GM23248 (cell line): ENCODE measurements around the gene CTNNBIP1. TPM values are rescaled to one million over a fixed set of nuclear protein-coding genes. Genes with fewer than 3 reads are reported as not detected.

Experiments used
- DNase-seq: peaks from one replicate; pipeline ENCODE4 v3.0.0-alpha.2; 2015
- H2AFZ ChIP-seq: fragments of 200-600 bp; sonication (generic); 2 replicates; pipeline ENCODE4 v1.6.1; 2016; ENCODE audit warnings: antibody characterized with exemption
- H3F3A ChIP-seq: fragments of 200-600 bp; sonication (generic); 2 replicates; pipeline ENCODE4 v1.6.1; 2016; ENCODE audit warnings: mild to moderate bottlenecking, antibody characterized with exemption, mixed run types; ENCODE audit not compliant: insufficient read depth
- H3K27ac ChIP-seq: fragments of 200-600 bp; sonication (generic); 2 replicates; pipeline ENCODE4 v1.5.1; 2016; ENCODE audit warnings: mild to moderate bottlenecking
- H3K27me3 ChIP-seq: fragments of 200-600 bp; sonication (generic); replicated peaks from 2 replicates; pipeline ENCODE4 v1.6.1; 2016; ENCODE audit warnings: mild to moderate bottlenecking; ENCODE audit not compliant: insufficient read depth
- H3K36me3 ChIP-seq: fragments of 200-600 bp; sonication (generic); 2 replicates; pipeline ENCODE4 v1.6.1; 2016; ENCODE audit warnings: low read depth, mild to moderate bottlenecking
- H3K4me1 ChIP-seq: fragments of 200-600 bp; sonication (generic); 2 replicates; pipeline ENCODE4 v1.6.1; 2016; ENCODE audit warnings: mild to moderate bottlenecking; ENCODE audit not compliant: insufficient read depth
- H3K4me2 ChIP-seq: fragments of 200-600 bp; sonication (generic); one replicate; pipeline ENCODE4 v1.6.1; 2016; ENCODE audit warnings: mild to moderate bottlenecking; ENCODE audit not compliant: unreplicated experiment
- H3K4me3 ChIP-seq: fragments of 200-600 bp; sonication (generic); 2 replicates; pipeline ENCODE4 v1.5.1; 2016; ENCODE audit warnings: mild to moderate bottlenecking
- H3K79me2 ChIP-seq: fragments of 200-600 bp; sonication (generic); 2 replicates; pipeline ENCODE4 v1.6.1; 2016; ENCODE audit warnings: mild to moderate bottlenecking; ENCODE audit not compliant: insufficient read depth
- H3K9ac ChIP-seq: fragments of 200-600 bp; sonication (generic); 2 replicates; pipeline ENCODE4 v1.6.1; 2016; ENCODE audit warnings: mild to moderate bottlenecking
- H3K9me2 ChIP-seq: fragments of 200-600 bp; sonication (generic); 2 replicates; pipeline ENCODE4 v1.6.1; 2016; ENCODE audit warnings: mixed run types, mild to moderate bottlenecking, moderate library complexity; ENCODE audit not compliant: insufficient read depth
- H3K9me3 ChIP-seq: fragments of 200-600 bp; sonication (generic); one replicate; pipeline ENCODE4 v1.6.1; 2017; ENCODE audit warnings: low read depth
- H4K20me1 ChIP-seq: fragments of 200-600 bp; sonication (generic); 2 replicates; pipeline ENCODE4 v1.6.0; 2016; ENCODE audit not compliant: insufficient read depth
- EZH2 ChIP-seq: fragments of 200-600 bp; sonication (generic); IDR thresholded peaks from 2 replicates; pipeline ENCODE4 v1.6.1; 2018; ENCODE audit warnings: antibody characterized with exemption, mild to moderate bottlenecking; ENCODE audit not compliant: insufficient read depth, poor library complexity, severe bottlenecking
- EZH2phosphoT487 ChIP-seq: fragments of 200-600 bp; sonication (generic); IDR thresholded peaks from 2 replicates; pipeline ENCODE4 v1.6.1; 2018; ENCODE audit warnings: antibody characterized with exemption, moderate library complexity, mild to moderate bottlenecking, low read depth; ENCODE audit not compliant: insufficient read depth
- WGBS, 2 experiments: methylation state at CpG; one replicate each; pipeline ENCODE4 v1.1.6; 2015 to 2017; ENCODE audit warnings: low lambda C conversion rate in 2 of 2, low coverage in 1 of 2; ENCODE audit errors: missing lambda C conversion rate in 2 of 2; 5-methylcytosine and 5-hydroxymethylcytosine counted together
- in situ Hi-C: fragments of 300-500 bp; cut with MboI; formaldehyde crosslinking; loops from 2 replicates; pipeline ENCODE4 v1.15.0; 2020
- polyA plus RNA-seq: library from polyadenylated mRNA; unstranded; fragments of >200 nt; fragmentation: Nextera tagmentation; extraction: Ambion mirVana; gene quantifications from 2 replicates; pipeline ENCODE4 v1.2.1, GENCODE V29; 2016
- total RNA-seq: library from RNA; depleted of rRNA; stranded (reverse); fragments of >200 nt; shearing (Covaris generic); gene quantifications from 2 replicates; pipeline ENCODE4 v1.2.3, GENCODE V29; 2014

CTNNBIP1 gene
- total and polyA plus RNA-seq, 2 experiments from 2014 or later: 22.2 to 31.0 TPM

GRCh38 chr1:9889411-9889810 lies 20.7 kb downstream of the CTNNBIP1 start:
- Histone ChIP-seq H3K4me2 (no peak overlapping the region), H3K9me3 (no peaks in the 10 kb centered on the region), H3K79me2 (no peaks in the 10 kb centered on the region)

GRCh38 chr1:9888886-9889285 lies 21.2 kb downstream of the CTNNBIP1 start:
- DNase-seq: no peak
- peaks cover 36% of the 10 kb centered on the region for H3K4me1 ChIP-seq
- no peak overlapping the region for H3K27ac ChIP-seq
- H3K79me2 ChIP-seq: no peaks in the 10 kb centered on the region
- H3K4me3 ChIP-seq: no peak overlapping the region
- no peaks in the 10 kb centered on the region for H3K36me3 ChIP-seq
- no peaks in the 10 kb centered on the region for H4K20me1 ChIP-seq
- H2AFZ ChIP-seq: no peak overlapping the region
- no peaks in the 10 kb centered on the region for H3K9me2 ChIP-seq
- no peaks in the 10 kb centered on the region for H3K27me3 ChIP-seq
- H3K9me3 ChIP-seq: no peaks in the 10 kb centered on the region
- H3K9ac ChIP-seq: no peak overlapping the region
- no peak overlapping the region for H3K4me2 ChIP-seq
- 95% methylated on average over 9 of the region's 9 CpGs for WGBS, 2 experiments
- H3F3A ChIP-seq: peaks cover 31% of the 10 kb centered on the region
- in situ Hi-C loops: no loop called here
- TF ChIP-seq EZH2phosphoT487 (no peak), EZH2 (no peak)

More at GRCh38 chr1:9889411-9889810, 20.7 kb downstream of the CTNNBIP1 start:
- H3K27ac ChIP-seq: no peak overlapping the region
- in situ Hi-C loops: no loop called here
- peaks cover 37% of the 10 kb centered on the region for H3F3A ChIP-seq
- H3K36me3 ChIP-seq: no peaks in the 10 kb centered on the region
- H2AFZ ChIP-seq: no peak overlapping the region
- TF ChIP-seq EZH2 (no peak), EZH2phosphoT487 (no peak)
- no peak for DNase-seq
- H3K27me3 ChIP-seq: no peaks in the 10 kb centered on the region
- H3K4me3 ChIP-seq: no peak overlapping the region
- no peaks in the 10 kb centered on the region for H3K9me2 ChIP-seq
- H4K20me1 ChIP-seq: no peaks in the 10 kb centered on the region
- H3K4me1 ChIP-seq: peaks cover 41% of the 10 kb centered on the region
- no peak overlapping the region for H3K9ac ChIP-seq
- 88 to 90% methylated on average over 8 of the region's 8 CpGs for WGBS, 2 experiments

- Histone ChIP-seq H3K4me1 (peaks cover 24% of the 10 kb centered on the region), H3K9me2 (no peaks in the 10 kb centered on the region), H4K20me1 (no peaks in the 10 kb centered on the region), H3K79me2 (no peaks in the 10 kb centered on the region), H3K27me3 (no peaks in the 10 kb centered on the region), H3K27ac (no peak overlapping the region), H3K4me3 (no peak overlapping the region), H3K9me3 (no peaks in the 10 kb centered on the region), H3K36me3 (no peaks in the 10 kb centered on the region), H3F3A (peaks cover 23% of the 10 kb centered on the region), H3K4me2 (no peak overlapping the region), H3K9ac (no peak overlapping the region), H2AFZ (no peak overlapping the region)
- TF ChIP-seq EZH2phosphoT487 (no peak), EZH2 (no peak)
- no peak for DNase-seq
- in situ Hi-C loops: no loop called here
- 98 to 99% methylated on average over 4 of the region's 4 CpGs for WGBS, 2 experiments
These were observed 23.0 kb downstream of the CTNNBIP1 start for GRCh38 chr1:9887070-9887469.

- Histone ChIP-seq H3K79me2 (no peaks in the 10 kb centered on the region), H3K4me2 (no peak overlapping the region), H3K36me3 (no peaks in the 10 kb centered on the region), H3F3A (peaks cover 24% of the 10 kb centered on the region), H3K27ac (no peak overlapping the region), H3K9me3 (no peaks in the 10 kb centered on the region), H4K20me1 (no peaks in the 10 kb centered on the region), H3K27me3 (no peaks in the 10 kb centered on the region), H3K9me2 (no peaks in the 10 kb centered on the region), H3K4me1 (peaks cover 28% of the 10 kb centered on the region), H3K4me3 (no peak overlapping the region), H3K9ac (no peak overlapping the region), H2AFZ (no peak overlapping the region)
- no peak for DNase-seq
- in situ Hi-C loops: no loop called here
- no peak for TF ChIP-seq EZH2
- no peak for TF ChIP-seq EZH2phosphoT487
- WGBS, 2 experiments: 95 to 96% methylated on average over 17 of the region's 17 CpGs
These were observed 23.9 kb downstream of the CTNNBIP1 start for GRCh38 chr1:9886092-9886742.

GRCh38 chr1:9884805-9885204 lies 25.3 kb downstream of the CTNNBIP1 start:
- H3K4me1 ChIP-seq: peaks cover 14% of the 10 kb centered on the region
- H3K27me3 ChIP-seq: no peaks in the 10 kb centered on the region
- in situ Hi-C loops: no loop called here
- H3K36me3 ChIP-seq: no peaks in the 10 kb centered on the region
- H3K79me2 ChIP-seq: no peaks in the 10 kb centered on the region
- 94 to 95% methylated on average over 7 to 8 of the region's 8 CpGs for WGBS, 2 experiments
- H2AFZ ChIP-seq: no peak overlapping the region
- no peaks in the 10 kb centered on the region for H3K9me3 ChIP-seq
- no peak overlapping the region for H3K4me3 ChIP-seq
- TF ChIP-seq EZH2phosphoT487: no peak
- no peak for TF ChIP-seq EZH2
- H3K4me2 ChIP-seq: no peak overlapping the region
- H4K20me1 ChIP-seq: no peaks in the 10 kb centered on the region
- peaks cover 12% of the 10 kb centered on the region for H3F3A ChIP-seq
- H3K9ac ChIP-seq: no peak overlapping the region
- H3K9me2 ChIP-seq: no peaks in the 10 kb centered on the region
- no peak overlapping the region for H3K27ac ChIP-seq
- DNase-seq: no peak
